Hippocampal formation (tissue), 2 donors: ENCODE results near the gene USP22.
"Not testable (repeated sequence)": the region's sequence is repeated elsewhere in the genome, so short reads cannot be mapped to it uniquely, and the experiment has no call there.

ENCODE experiments used
- DNase-seq, 2 donors: peaks; one replicate each; lab custom pipeline; 2025; lab: John Stamatoyannopoulos, UW

Gene USP22

GRCh38 chr17:20988001-20988636 is 54.7 kb downstream of the USP22 start:
- DNase-seq, result no peak

GRCh38 chr17:20987511-20987910 is 55.3 kb downstream of the USP22 start:
- no peak for DNase-seq

- no peak for DNase-seq
These were observed 55.9 kb downstream of the USP22 start for GRCh38 chr17:20986767-20987510.

- no peak for DNase-seq
These were observed 59.5 kb downstream of the USP22 start for GRCh38 chr17:20983359-20983637.

GRCh38 chr17:20982589-20983358 is 60.0 kb downstream of the USP22 start:
- DNase-seq, result no peak

GRCh38 chr17:20981046-20981920 is 61.5 kb downstream of the USP22 start:
- DNase-seq, result no peak

GRCh38 chr17:20979792-20980083 is 63.1 kb downstream of the USP22 start:
- no peak for DNase-seq

GRCh38 chr17:20979007-20979791 is 63.6 kb downstream of the USP22 start:
- DNase-seq, result not testable (repeated sequence)

- DNase-seq, result not testable (repeated sequence)
These were observed 65.1 kb downstream of the USP22 start for GRCh38 chr17:20977609-20978253.

GRCh38 chr17:20975566-20975965 is 67.2 kb downstream of the USP22 start:
- no peak for DNase-seq

- DNase-seq, result no peak
These were observed 72.5 kb downstream of the USP22 start for GRCh38 chr17:20970329-20970728.

GRCh38 chr17:20968913-20969616 is 73.7 kb downstream of the USP22 start:
- DNase-seq, result no peak

- no peak for DNase-seq
These were observed 75.0 kb downstream of the USP22 start for GRCh38 chr17:20967776-20968175.

- DNase-seq, result no peak
These were observed 75.9 kb downstream of the USP22 start for GRCh38 chr17:20966870-20967269.

- DNase-seq, result no peak
These were observed 77.3 kb downstream of the USP22 start for GRCh38 chr17:20965492-20965891.

- DNase-seq, result no peak
These were observed 81.2 kb downstream of the USP22 start for GRCh38 chr17:20961586-20961985.

GRCh38 chr17:20960871-20961270 is 81.9 kb downstream of the USP22 start:
- DNase-seq, result no peak

GRCh38 chr17:20955427-20956323 is 87.1 kb downstream of the USP22 start:
- no peak for DNase-seq

GRCh38 chr17:20954794-20955193 is 88.0 kb downstream of the USP22 start:
- DNase-seq, result no peak
